Memory B cell (primary cell): ENCODE measurements around the gene RREB1.

Experiments
- ATAC-seq: fragments of 150-1000 bp; cut with Tn5 transposase; 2 replicates; pipeline ENCODE4 v1.10.0; 2021; ENCODE audit warnings: low read depth, mild to moderate bottlenecking, moderate library complexity
- DNase-seq, 2 donors: peaks; one replicate each; pipeline ENCODE4 v3.0.0; 2022; ENCODE audit warnings: low spot score in 2 of 2
- H3K27ac Mint-ChIP-seq: one replicate; pipeline ENCODE4 v1.8.0; 2022; ENCODE audit warnings: mild to moderate bottlenecking, moderate library complexity, mixed read lengths
- H3K27me3 Mint-ChIP-seq: one replicate; pipeline ENCODE4 v1.8.0; 2022; ENCODE audit warnings: mixed read lengths
- H3K36me3 Mint-ChIP-seq: one replicate; pipeline ENCODE4 v1.8.0; 2022; ENCODE audit warnings: mild to moderate bottlenecking, mixed read lengths
- H3K4me1 Mint-ChIP-seq: one replicate; pipeline ENCODE4 v1.8.0; 2022; ENCODE audit warnings: mixed read lengths
- H3K4me3 Mint-ChIP-seq: one replicate; pipeline ENCODE4 v1.8.0; 2022; ENCODE audit warnings: mild to moderate bottlenecking, moderate library complexity, mixed read lengths
- H3K9me3 Mint-ChIP-seq: one replicate; pipeline ENCODE4 v1.8.0; 2022; ENCODE audit warnings: mixed read lengths

RREB1 gene

DNA sequence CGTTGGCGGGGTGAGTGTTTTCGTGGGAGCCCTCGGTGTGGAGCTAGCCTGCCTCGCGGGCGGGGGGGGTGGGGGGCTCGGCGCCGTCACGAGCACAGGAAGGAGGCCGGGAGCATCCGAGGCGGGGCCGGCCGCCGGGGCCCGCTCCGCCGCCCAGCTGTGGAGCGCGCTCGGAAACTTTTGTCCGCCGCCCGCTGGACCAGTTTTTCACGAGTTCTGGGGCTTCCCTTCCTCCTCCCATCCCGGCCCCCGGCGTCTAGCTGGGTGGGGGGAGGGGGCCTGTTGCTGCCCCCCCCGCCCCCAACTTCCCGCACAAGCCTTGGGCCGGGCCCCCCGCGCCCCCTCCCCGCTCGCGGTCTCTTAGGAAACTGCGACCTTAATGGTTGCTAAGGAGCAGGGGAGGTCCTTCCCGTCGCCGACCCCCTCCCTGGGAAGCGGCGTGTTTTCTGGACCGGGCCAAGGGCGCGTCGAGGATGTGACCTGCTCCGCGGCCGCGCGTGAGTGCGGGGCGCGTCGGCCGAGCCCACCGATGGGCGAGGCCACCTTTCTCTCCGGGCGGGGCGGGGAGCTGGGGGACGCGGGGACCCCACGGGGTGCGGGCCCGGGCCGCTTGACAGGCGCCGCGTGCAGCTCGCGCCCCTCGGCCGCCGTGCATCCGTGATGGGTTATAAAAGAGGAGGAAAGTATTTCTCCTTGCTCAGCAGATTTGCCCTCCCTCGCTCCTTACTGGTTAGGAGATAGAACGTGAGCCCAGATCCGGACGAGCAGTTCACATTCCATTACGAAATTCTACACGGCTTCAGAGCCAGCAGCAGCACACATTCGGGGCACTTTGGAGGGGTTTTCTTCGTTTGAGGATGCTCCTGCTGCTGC lies 1.4 kb downstream of the RREB1 start:
- Mint-ChIP-seq H3K4me1 (peaks cover 33% of the 10 kb centered on the region), H3K9me3 (no peaks in the 10 kb centered on the region), H3K27ac (peak overlapping the region; percentile 96), H3K4me3 (peak overlapping the region; percentile 87), H3K36me3 (no peaks in the 10 kb centered on the region), H3K27me3 (no peaks in the 10 kb centered on the region)
- peak; percentile 3 for ATAC-seq
- no peak for DNase-seq

DNA sequence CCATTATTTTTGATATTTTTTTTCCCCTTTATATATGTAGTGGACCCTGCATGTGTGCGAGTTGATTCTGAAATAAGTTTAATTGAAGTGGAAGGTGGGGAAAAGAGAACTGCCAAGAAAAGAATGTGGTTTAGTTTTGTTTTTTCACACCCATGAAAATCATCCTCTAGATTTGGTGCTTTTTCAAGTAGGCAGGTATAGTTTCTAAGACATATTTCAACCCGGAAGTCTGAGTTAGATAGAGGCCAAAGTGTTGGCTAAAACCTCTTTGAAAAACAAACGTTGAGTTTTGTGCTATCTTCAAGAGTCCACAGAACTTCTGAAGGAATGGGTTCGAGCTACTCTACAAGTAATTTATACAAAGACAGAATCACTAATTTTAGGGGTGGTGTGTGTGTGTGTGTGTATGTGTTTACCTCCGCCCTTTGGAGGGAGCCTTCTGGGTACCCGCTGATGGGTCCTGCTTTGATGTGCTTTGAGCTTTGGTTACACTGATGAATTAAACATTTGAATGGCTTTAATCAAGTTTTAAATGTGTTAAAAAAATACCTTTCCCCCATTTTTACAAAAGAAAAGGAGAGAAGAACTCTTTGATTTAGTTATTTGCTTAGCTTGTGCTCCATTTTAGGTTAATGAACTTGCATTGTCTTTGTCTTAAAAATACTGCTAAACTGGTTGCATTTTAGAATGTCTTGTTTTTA lies 2.5 kb downstream of the RREB1 start:
- H3K36me3 Mint-ChIP-seq = no peaks in the 10 kb centered on the region
- H3K4me1 Mint-ChIP-seq = peaks cover 38% of the 10 kb centered on the region
- no peaks in the 10 kb centered on the region for H3K9me3 Mint-ChIP-seq
- H3K4me3 Mint-ChIP-seq = peak overlapping the region; percentile 87
- no peak for ATAC-seq
- no peaks in the 10 kb centered on the region for H3K27me3 Mint-ChIP-seq
- H3K27ac Mint-ChIP-seq = peak overlapping the region; percentile 96
- DNase-seq = no peak

DNA sequence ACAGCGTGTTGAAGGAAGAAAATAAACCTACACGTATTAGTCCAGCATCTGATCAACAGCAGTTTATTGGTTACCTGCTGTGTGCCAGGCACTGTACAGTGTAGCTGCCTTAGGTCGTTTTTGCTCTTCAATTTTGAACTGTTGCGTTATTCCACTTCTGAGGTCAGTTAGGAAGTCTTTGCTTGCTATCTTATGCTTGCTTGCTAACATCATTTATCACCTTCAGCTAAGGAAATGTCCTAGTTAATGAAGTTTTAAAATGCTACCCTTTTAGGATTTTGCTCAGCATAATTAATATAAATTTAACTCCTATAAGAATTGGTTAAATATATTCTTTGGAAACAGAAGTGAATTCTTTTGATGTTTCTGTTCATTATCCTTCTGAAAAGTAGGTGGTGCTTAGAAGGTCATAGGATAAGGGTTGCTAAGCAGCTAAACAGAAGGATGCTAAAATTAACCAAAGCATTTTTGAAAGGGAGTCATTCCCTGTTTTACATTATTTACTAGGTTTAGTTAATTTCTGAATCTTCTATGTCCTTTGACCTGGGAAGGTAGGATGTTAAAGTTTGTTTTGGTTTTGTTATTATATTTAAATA lies 3.4 kb downstream of the RREB1 start:
- Mint-ChIP-seq H3K4me3 (no peak overlapping the region), H3K4me1 (peaks cover 48% of the 10 kb centered on the region), H3K9me3 (no peaks in the 10 kb centered on the region), H3K27me3 (no peaks in the 10 kb centered on the region), H3K27ac (peak overlapping the region; percentile 96), H3K36me3 (no peaks in the 10 kb centered on the region)
- ATAC-seq = no peak
- DNase-seq = no peak

DNA sequence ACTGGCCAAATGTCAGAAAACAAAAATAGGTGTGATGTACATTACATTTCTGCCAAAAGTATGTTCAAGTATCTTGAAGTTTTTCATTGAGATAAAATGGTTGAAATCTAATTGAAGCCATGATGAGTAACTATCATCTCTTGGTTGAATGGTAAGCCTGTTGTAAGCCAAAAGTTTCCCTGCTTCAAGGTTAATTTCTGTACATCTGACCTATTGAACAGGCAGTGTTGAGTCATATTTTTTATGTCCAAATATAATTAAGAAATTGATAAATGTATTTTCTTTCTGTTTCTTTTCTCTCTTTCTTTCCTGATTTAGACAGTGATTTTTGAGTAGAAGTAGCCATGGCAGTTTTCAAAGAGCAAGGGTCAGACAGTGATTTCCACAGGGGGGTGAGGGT lies 4.4 kb downstream of the RREB1 start:
- peaks cover 52% of the 10 kb centered on the region for H3K4me1 Mint-ChIP-seq
- H3K9me3 Mint-ChIP-seq = no peaks in the 10 kb centered on the region
- H3K27me3 Mint-ChIP-seq = no peaks in the 10 kb centered on the region
- ATAC-seq = no peak
- H3K36me3 Mint-ChIP-seq = no peaks in the 10 kb centered on the region
- peak overlapping the region; percentile 96 for H3K27ac Mint-ChIP-seq
- H3K4me3 Mint-ChIP-seq = peak overlapping the region; percentile 78
- DNase-seq = no peak

DNA sequence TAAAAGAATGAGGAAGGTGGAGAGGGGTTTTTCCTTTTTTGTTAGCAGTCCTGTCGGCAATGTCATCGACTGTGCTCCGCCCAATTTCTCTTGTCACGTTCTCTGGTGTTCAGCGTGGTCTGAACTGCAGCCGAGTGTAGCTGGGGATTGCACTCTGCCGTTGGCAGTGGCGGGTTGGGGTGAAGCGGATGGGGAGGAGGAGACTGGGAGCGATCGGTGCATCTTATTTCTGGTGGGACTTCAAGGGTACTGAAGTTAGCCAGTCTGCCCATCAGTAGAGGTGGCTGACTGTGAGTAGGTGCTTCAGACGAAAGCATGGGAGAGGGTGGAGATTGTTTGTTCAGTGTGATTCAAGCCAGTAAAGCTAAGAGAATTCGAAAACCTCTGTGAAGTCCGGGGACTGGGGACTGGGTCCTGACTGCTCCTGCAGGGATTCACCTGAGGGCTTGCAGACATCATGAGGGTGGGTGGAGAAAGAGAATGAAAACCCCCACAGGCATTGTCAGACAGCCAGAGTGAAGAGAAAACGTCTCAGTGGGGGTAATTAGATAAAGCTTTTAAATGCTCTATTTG lies 5.1 kb downstream of the RREB1 start:
- DNase-seq (peak; percentile 55 to 72), ATAC-seq (peak; percentile 84)
- Mint-ChIP-seq H3K27ac (peak overlapping the region; percentile 96), H3K27me3 (no peaks in the 10 kb centered on the region), H3K4me3 (peak overlapping the region; percentile 78), H3K4me1 (peaks cover 52% of the 10 kb centered on the region), H3K9me3 (no peaks in the 10 kb centered on the region), H3K36me3 (no peaks in the 10 kb centered on the region)

DNA sequence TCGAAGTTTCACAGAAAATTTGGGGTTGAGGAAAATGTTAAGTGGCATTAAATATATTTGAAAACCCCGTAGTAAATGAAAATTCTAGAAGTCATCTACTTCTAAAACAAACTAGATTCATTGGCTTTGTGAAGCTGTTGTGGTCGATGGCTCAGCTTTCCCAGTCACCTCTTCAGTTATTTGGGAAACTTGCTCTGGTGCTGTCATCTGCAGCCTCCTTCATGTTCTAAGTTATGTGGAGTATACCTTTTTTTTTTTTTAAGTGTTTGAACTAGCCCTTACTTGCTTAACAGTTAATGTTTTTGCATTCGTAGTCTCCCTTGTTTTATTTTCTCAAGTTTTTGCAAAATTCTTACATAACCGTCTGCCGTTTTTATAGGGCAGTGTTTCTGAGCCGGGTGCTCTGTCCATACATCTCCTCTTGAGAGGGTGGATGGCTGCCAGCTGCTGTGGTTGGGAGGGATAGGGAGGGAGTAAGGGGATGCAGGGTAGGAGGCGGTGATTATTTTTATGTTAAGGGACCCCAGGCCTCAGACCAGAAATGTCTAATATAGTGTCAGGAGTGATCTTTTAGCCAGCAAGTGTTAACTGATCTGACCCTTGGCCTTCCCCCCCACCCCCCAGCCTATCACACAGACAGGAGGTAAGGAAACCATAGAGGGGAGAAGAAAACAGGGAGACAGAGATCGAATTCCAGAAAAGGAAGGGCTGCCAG lies 7.1 kb downstream of the RREB1 start:
- ATAC-seq = no peak
- Mint-ChIP-seq H3K27me3 (no peaks in the 10 kb centered on the region), H3K9me3 (no peaks in the 10 kb centered on the region), H3K4me1 (peaks cover 53% of the 10 kb centered on the region), H3K36me3 (peaks cover 3% of the 10 kb centered on the region), H3K4me3 (no peak overlapping the region), H3K27ac (peak overlapping the region; percentile 86)
- no peak for DNase-seq

DNA sequence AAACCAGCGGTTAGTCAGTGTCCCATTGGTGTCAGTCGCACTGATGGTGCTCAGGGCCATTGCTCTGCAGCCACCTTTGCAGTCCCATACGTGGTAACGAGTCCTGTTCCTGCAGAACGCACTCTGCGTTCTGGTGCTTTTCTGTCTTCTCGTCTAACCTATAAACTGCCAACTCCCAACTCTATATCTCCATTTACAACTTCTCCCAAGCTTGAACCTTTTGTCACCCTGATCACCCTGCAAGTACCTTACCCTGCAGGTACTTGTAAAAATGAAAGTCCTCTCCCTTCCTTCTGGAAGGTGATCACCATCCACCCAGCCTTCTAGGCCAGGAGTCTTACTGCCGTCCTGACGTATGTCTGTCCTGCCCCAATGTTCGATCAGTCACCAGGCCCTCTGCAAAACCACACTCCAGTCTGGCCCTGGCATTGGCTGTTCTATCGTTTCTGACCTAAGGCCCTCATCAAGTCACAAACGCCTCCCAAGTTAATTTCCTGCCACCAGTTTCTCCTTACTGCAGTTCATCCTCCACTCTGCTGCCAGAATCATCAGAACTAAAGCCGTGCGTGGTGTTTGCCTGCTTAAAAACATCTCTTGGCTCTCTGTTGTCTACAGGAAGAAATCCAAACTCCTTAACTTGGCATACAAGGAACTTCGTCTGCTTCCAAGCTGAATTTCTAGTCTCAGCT lies 7.9 kb downstream of the RREB1 start:
- H3K9me3 Mint-ChIP-seq = no peaks in the 10 kb centered on the region
- H3K4me3 Mint-ChIP-seq = no peak overlapping the region
- H3K4me1 Mint-ChIP-seq = peaks cover 45% of the 10 kb centered on the region
- ATAC-seq (no peak), DNase-seq (no peak)
- H3K27me3 Mint-ChIP-seq = no peaks in the 10 kb centered on the region
- peak overlapping the region; percentile 86 for H3K27ac Mint-ChIP-seq
- H3K36me3 Mint-ChIP-seq = peaks cover 3% of the 10 kb centered on the region

DNA sequence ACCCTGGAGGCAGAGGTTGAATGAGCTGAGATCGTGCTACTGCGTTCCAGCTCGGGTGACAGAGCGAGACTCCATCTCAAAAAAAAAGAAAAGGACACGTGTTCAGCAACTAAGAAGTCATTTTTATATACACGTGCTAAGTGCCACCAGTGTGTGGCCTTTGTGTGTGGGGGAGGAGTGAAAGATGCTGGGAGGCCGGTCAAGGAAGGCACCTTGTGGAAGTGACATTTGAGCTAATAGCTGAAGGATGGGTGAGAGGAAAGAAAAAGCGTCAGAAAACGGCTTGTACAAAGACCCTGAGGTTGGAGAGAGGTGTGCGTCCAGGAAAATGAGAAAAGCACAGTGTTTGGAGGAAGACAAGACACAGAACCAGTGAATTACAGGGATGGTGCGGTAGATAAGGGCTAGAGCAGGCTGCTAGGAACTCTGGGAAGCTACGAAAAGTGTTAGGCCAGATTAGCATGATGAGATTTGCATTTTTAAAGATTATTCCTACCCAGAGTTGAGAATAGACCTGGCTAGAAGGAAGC lies 11.6 kb downstream of the RREB1 start:
- H3K36me3 Mint-ChIP-seq = peaks cover 7% of the 10 kb centered on the region
- peaks cover 32% of the 10 kb centered on the region for H3K4me1 Mint-ChIP-seq
- no peak overlapping the region for H3K4me3 Mint-ChIP-seq
- no peak for ATAC-seq
- peak overlapping the region; percentile 7 for H3K27ac Mint-ChIP-seq
- no peaks in the 10 kb centered on the region for H3K27me3 Mint-ChIP-seq
- H3K9me3 Mint-ChIP-seq = no peaks in the 10 kb centered on the region
- DNase-seq = no peak

DNA sequence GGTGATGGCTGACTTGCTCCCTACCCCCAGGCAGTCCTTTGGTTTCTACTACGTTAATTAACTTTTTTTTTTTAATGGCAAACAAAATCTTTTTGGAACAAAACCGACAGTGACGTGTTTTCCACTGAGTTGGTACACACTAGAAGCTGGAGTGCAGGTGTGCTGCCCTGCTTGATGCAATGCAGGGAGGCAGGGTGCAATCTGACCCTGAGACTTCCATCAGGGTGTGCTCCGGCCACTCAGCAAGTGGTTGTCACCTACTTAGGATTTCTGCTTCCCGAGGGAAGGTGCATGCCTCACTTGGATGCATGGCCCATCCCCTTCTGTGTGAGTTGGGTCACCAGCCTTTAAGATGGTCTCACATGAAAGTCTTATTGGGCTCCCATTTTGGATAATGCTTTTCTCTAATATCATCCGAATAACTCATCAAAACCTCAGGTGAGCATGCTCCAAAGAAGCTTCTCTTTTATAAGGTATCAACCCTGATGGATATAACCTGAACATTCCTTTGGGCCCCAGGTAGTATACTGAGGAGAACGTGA lies 14.0 kb downstream of the RREB1 start:
- no peak for ATAC-seq
- H3K9me3 Mint-ChIP-seq = no peaks in the 10 kb centered on the region
- peaks cover 32% of the 10 kb centered on the region for H3K4me1 Mint-ChIP-seq
- H3K27me3 Mint-ChIP-seq = no peaks in the 10 kb centered on the region
- no peak overlapping the region for H3K4me3 Mint-ChIP-seq
- H3K36me3 Mint-ChIP-seq = peaks cover 16% of the 10 kb centered on the region
- H3K27ac Mint-ChIP-seq = no peak overlapping the region
- DNase-seq = no peak

DNA sequence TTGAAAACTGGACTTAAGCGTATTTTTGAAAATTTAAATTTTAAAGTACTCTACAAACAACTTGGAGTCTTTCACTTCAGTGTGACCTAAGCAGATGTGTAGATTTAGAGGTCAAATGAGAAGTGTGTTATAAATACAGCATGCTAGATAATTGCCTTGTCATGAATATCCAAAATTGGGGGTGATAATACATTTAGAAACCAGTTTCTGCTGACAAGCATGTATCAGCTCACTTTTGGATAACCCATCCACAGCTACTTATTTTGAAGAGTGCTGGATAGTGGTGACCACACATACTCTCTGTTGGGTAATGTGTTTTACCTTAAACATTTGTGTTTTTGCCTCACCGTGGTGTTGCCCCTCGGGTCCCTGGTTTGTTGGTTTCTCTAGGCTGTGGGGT lies 14.9 kb downstream of the RREB1 start:
- H3K4me3 Mint-ChIP-seq = no peak overlapping the region
- H3K4me1 Mint-ChIP-seq = peaks cover 38% of the 10 kb centered on the region
- H3K27me3 Mint-ChIP-seq = no peaks in the 10 kb centered on the region
- H3K9me3 Mint-ChIP-seq = no peaks in the 10 kb centered on the region
- DNase-seq (no peak), ATAC-seq (no peak)
- peaks cover 16% of the 10 kb centered on the region for H3K36me3 Mint-ChIP-seq
- no peak overlapping the region for H3K27ac Mint-ChIP-seq

DNA sequence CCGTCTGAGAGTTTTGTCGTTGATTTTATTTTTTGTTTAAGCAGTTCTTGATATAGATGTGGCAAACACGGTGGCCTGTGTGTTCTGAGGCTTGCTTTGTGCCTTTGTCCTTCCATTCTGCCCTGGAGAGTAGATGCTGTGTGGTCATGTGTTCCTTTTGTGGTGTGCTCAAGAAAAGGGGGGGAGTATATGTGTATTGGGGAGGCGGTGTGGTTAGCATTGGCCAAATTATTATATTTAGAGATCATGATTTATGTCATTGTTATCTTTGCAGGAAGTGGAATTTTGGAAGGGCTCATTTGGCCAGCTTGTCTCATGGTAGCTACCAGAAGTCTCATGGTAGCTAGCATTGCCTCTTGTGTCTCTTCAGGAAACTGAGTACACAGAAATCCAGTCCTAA lies 16.4 kb downstream of the RREB1 start:
- no peaks in the 10 kb centered on the region for H3K9me3 Mint-ChIP-seq
- no peak overlapping the region for H3K4me3 Mint-ChIP-seq
- peak overlapping the region; percentile 76 for H3K27ac Mint-ChIP-seq
- H3K36me3 Mint-ChIP-seq = peaks cover 19% of the 10 kb centered on the region
- H3K27me3 Mint-ChIP-seq = no peaks in the 10 kb centered on the region
- ATAC-seq (no peak), DNase-seq (no peak)
- H3K4me1 Mint-ChIP-seq = peaks cover 48% of the 10 kb centered on the region

DNA sequence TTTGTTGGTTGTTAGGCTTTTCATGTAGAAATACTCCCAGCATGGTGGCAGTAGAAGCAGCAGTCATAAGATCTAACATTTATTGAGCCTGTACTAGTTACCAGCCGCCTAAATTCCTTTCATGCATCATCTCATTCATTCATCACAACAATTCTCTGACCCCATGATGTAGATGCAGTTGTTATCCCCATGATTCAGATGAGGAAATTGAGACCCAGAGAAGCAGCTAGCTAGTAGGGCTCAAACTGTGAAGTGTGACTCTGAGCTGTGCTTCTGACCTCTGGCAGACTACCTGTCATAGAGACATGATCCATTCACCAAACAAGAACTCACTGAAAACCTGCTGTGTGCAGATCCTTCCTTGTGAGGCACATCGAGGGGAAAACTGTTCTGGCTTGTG lies 16.9 kb downstream of the RREB1 start:
- peaks cover 48% of the 10 kb centered on the region for H3K4me1 Mint-ChIP-seq

DNA sequence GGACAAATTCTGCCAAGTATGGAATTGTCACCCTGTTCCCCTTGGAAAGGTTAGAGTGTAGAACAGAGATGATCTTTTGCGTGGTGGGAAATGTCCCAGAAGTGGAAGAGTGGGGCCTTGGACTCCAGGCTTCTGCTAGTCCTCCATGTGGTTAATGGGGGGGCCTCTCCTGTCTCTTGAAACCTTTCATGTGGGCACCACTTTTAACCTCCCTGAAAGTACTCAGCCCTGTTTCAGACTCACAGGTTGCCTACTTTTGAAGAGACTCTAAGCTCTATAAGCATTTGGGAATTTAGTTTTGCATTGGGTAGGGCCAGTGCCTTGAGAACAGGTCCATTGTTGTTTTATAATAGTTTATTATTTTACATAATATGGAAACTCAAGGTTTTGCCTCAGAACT lies 17.5 kb downstream of the RREB1 start:
- Mint-ChIP-seq H3K4me3 (no peak overlapping the region), H3K36me3 (peaks cover 16% of the 10 kb centered on the region), H3K4me1 (peaks cover 55% of the 10 kb centered on the region), H3K9me3 (no peaks in the 10 kb centered on the region), H3K27me3 (no peaks in the 10 kb centered on the region), H3K27ac (peak overlapping the region; percentile 76)
- no peak for DNase-seq
- ATAC-seq = no peak

More for the DNA sequence above, 16.9 kb downstream of the RREB1 start:
- H3K27me3 Mint-ChIP-seq = no peaks in the 10 kb centered on the region
- H3K9me3 Mint-ChIP-seq = no peaks in the 10 kb centered on the region
- H3K27ac Mint-ChIP-seq = peak overlapping the region; percentile 76
- ATAC-seq = no peak
- H3K4me3 Mint-ChIP-seq = no peak overlapping the region
- DNase-seq = no peak
- peaks cover 16% of the 10 kb centered on the region for H3K36me3 Mint-ChIP-seq
